A673 (cell line): Measurements from ENCODE around the gene HPSE.

ENCODE experiments used
- EZH2 ChIP-seq: fragments of 200-600 bp; sonication (generic); IDR thresholded peaks from 2 replicates; pipeline ENCODE4 v1.6.1; 2017; ENCODE audit warnings: borderline replicate concordance, low read depth, mild to moderate bottlenecking, mixed read lengths, antibody characterized with exemption, low read length; ENCODE audit not compliant: poor library complexity, severe bottlenecking
- TF ChIP-seq, protein P1 (sequence below): fragments of 300-800, 200-600 bp; sonication (generic); conservative IDR thresholded peaks from 2 replicates; pipeline ENCODE4 v1.5.1; 2017; ENCODE audit warnings: low read depth, mild to moderate bottlenecking, antibody characterized with exemption, low read length, moderate library complexity, mixed read lengths

DNA sequence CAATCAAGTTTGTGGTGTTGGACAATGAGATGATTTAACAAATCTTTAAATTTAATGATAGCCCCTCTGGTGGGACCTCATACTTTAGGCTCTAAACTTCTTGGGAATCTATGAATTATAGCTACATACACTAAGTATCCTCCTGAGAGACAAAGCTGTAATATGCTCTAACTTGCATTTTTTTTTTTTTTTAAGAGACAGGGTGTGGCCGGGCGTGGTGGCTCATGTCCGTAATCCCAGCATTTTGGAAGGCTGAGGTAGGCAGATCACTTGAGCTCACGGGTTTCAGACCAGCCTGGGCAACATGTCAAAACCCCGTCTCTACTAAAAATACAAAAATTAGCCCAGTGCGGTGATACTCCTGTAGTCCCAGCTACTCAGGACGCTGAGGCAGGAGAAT lies 26.7 kb downstream of the HPSE start:
- TF ChIP-seq, protein P1, sequence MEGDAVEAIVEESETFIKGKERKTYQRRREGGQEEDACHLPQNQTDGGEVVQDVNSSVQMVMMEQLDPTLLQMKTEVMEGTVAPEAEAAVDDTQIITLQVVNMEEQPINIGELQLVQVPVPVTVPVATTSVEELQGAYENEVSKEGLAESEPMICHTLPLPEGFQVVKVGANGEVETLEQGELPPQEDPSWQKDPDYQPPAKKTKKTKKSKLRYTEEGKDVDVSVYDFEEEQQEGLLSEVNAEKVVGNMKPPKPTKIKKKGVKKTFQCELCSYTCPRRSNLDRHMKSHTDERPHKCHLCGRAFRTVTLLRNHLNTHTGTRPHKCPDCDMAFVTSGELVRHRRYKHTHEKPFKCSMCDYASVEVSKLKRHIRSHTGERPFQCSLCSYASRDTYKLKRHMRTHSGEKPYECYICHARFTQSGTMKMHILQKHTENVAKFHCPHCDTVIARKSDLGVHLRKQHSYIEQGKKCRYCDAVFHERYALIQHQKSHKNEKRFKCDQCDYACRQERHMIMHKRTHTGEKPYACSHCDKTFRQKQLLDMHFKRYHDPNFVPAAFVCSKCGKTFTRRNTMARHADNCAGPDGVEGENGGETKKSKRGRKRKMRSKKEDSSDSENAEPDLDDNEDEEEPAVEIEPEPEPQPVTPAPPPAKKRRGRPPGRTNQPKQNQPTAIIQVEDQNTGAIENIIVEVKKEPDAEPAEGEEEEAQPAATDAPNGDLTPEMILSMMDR, result no peak
- no peak for TF ChIP-seq EZH2
